Activated T-cell treated with anti-CD3 and anti-CD28 coated beads, Interleukin-2, amount 50 U/mL, for 24 hours (primary cell): ENCODE measurements around the gene KCNN3.
A peak's percentile ranks its signal among the peaks of the same experiment; 100 is the strongest.

Experiments used
- DNase-seq: peaks from one replicate; pipeline ENCODE4 v3.0.0-alpha.2; 2020
- H3K27ac Mint-ChIP-seq: 2 replicates; pipeline ENCODE4 v1.8.0; 2020; ENCODE audit warnings: mild to moderate bottlenecking, mixed read lengths
- H3K27me3 Mint-ChIP-seq: 2 replicates; pipeline ENCODE4 v1.8.0; 2020; ENCODE audit warnings: mixed read lengths
- H3K36me3 Mint-ChIP-seq: 2 replicates; pipeline ENCODE4 v1.8.0; 2020; ENCODE audit warnings: low read depth, mixed read lengths
- H3K4me1 Mint-ChIP-seq: 2 replicates; pipeline ENCODE4 v1.8.0; 2020; ENCODE audit warnings: low read depth, mixed read lengths
- H3K4me3 Mint-ChIP-seq: 2 replicates; pipeline ENCODE4 v1.8.0; 2020; ENCODE audit warnings: mild to moderate bottlenecking, moderate library complexity, mixed read lengths
- H3K9me3 Mint-ChIP-seq: 2 replicates; pipeline ENCODE4 v1.8.0; 2020; ENCODE audit warnings: mixed read lengths

KCNN3 gene

DNA sequence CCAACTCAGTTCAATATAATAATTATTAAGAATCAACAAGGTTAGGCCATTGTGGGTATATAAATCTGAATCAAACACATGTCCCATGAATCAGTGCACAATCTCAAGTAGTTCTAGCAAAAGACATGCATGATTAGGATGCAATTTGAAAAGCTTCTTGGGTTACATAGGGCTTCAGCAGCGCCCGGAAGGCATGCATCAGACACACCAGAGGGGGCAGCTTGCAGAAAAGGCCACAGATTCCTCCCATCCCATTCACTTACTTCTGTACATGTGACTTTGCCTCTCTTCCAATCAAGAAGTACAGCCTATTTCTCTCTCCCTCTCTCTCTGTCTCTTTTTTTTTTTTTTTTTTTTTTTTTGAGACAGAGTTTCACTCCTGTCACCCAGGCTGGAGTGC, 91.8 kb downstream of the KCNN3 start:
- Mint-ChIP-seq H3K4me3 (no peak overlapping the region), H3K9me3 (peaks cover 3% of the 10 kb centered on the region), H3K4me1 (peaks cover 10% of the 10 kb centered on the region), H3K36me3 (no peaks in the 10 kb centered on the region), H3K27me3 (no peaks in the 10 kb centered on the region), H3K27ac (no peak overlapping the region)
- DNase-seq, result no peak

DNA sequence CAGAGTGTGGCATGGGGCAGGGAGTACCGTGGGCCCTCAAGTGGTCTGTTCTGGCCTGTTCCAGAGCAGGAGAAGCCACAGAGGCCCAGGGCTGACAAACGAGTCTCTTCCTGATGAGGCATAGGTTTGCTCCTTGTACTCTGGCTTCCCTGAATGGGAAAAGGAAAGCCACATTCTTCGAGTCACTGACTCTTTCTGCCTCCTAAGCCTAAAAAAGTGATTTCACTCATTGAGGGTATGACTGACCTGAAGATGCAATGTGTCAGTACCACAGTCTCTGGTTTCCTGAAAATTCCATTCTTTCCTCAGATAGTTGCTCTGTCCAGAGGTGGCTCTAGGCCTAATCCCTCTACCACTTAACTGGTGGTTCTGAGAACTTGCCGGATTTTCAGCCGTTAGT, 92.3 kb downstream of the KCNN3 start:
- H3K4me3 Mint-ChIP-seq, result no peak overlapping the region
- H3K27ac Mint-ChIP-seq, result no peak overlapping the region
- DNase-seq, result no peak
- H3K36me3 Mint-ChIP-seq, result no peaks in the 10 kb centered on the region
- H3K9me3 Mint-ChIP-seq, result peaks cover 3% of the 10 kb centered on the region
- H3K4me1 Mint-ChIP-seq, result peaks cover 13% of the 10 kb centered on the region
- H3K27me3 Mint-ChIP-seq, result no peaks in the 10 kb centered on the region

DNA sequence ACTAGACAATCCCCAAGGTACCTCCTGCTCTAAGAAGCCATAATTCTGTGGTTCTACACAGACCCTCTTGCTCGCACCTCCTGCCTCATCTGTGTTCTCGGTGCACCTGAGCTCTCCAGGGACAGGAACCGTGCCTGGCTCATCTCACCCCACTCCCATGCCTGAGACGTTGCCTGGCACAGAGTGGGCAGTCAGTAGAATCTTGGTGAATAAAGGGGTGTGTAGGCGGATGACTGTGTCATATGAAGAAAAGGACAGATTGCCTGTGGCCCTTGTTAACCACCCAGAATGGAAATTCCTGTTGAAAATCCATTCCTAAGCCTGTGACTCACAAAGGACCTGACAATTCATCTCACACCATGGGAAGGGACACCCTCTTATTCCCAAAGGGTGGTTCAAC, 92.9 kb downstream of the KCNN3 start:
- Mint-ChIP-seq H3K36me3 (no peaks in the 10 kb centered on the region), H3K4me1 (peaks cover 19% of the 10 kb centered on the region), H3K27ac (peak overlapping the region; percentile 46), H3K4me3 (no peak overlapping the region), H3K27me3 (no peaks in the 10 kb centered on the region), H3K9me3 (peaks cover 3% of the 10 kb centered on the region)
- DNase-seq, result no peak

DNA sequence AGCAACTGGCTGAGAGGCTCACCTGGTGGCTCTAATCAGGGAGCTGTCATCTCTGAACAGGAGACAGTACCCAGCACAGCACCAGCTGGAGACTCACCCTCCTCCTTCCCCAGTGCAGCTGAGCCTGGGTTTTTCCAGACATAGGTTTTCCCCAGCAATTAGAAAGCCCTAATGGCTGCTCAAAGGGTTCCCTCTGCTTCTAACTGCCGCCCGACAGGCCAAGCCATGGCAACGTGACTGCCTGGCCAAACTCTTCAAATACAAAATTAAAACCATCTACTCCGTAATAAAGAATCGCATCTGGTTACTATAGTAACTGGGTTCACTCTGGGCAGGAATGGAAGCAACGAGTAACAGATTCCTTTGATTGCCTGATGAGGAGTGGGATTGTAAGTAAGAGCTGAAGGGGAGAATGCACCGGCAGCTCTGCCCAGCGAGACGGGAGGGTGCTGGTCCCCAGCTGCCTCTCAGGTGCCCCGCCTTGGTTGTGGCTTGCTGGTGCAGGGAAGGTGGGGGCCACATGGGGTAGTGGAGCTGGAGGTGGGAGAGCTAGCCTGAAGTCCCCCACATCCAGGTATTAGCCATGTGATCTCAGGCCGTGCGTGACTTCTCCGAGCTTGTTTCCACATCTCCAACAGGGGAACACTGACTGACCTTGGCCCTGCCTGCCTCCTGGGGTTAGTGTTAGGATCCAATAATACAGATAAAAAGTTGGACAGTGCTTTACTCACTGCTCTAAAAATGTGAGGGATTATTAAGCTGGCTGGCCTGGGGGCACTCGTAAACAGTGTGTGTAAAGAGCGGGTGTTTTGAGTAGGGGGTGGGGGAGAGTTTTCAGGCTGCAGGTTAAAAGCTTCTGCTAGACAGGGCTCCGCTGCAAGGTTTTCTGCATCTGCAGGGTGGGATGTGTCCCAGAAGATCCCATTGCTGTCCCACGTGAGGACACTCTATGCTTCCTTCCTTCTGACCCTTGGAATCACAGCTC, 94.2 kb downstream of the KCNN3 start:
- no peak for DNase-seq
- H3K4me3 Mint-ChIP-seq, result no peak overlapping the region
- H3K27me3 Mint-ChIP-seq, result no peaks in the 10 kb centered on the region
- peaks cover 3% of the 10 kb centered on the region for H3K9me3 Mint-ChIP-seq
- peaks cover 28% of the 10 kb centered on the region for H3K4me1 Mint-ChIP-seq
- no peak overlapping the region for H3K27ac Mint-ChIP-seq
- H3K36me3 Mint-ChIP-seq, result no peaks in the 10 kb centered on the region

DNA sequence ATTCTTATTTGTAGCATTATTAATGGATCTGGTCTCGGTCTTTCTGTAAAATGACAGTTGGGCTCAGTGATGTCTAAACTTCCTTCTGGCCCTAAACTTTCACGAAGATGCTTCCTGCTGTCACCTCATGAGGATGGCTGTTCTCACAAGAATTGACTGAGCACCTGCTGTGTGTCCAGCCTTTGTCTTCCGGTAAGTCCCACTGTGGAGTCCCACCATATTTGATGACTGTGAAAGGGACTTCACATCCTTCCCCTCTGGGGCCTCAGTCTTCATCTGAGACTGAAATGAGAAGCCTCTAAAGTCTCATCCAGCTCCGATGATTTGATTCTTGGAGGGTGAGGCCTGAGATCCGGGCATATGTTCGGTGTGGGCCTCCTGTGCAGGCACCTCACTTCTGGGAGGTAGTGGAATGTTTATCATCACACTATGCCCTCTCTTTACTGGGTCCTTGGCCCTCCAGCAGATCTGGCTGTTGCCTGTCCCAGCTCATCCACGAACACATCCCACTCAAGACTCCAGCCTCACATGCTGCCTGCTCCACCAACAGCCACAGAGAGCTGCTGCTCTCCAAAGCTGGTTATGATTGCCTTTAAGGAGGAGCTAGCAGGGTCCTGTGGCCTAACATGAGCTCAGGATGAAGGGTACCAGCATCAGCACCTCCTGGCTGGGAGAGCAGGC, 95.8 kb downstream of the KCNN3 start:
- H3K4me3 Mint-ChIP-seq, result no peak overlapping the region
- H3K36me3 Mint-ChIP-seq, result no peaks in the 10 kb centered on the region
- DNase-seq, result no peak
- peaks cover 28% of the 10 kb centered on the region for H3K4me1 Mint-ChIP-seq
- H3K27me3 Mint-ChIP-seq, result no peaks in the 10 kb centered on the region
- no peak overlapping the region for H3K27ac Mint-ChIP-seq
- H3K9me3 Mint-ChIP-seq, result peaks cover 3% of the 10 kb centered on the region

DNA sequence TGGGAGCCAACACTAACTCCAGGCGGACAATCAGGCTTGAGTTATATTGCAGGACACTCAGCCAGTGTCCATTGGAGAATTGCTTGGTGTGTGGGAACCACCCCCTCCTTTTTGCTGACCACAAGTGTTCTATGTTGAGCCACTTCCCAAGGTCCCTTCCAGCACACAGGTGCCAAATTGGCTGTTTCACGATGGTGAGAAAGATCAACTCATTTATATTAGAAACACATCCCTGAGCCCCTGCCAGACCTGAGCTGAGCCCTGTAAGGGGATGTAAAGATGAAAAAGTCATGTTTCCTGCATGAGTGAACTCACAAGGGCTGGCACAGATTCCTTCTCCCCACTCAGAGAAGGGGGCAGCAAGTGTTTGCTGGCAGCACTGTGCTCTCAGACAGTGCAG, 96.5 kb downstream of the KCNN3 start:
- no peak for DNase-seq
- H3K4me1 Mint-ChIP-seq, result peaks cover 28% of the 10 kb centered on the region
- no peaks in the 10 kb centered on the region for H3K36me3 Mint-ChIP-seq
- no peak overlapping the region for H3K27ac Mint-ChIP-seq
- no peaks in the 10 kb centered on the region for H3K27me3 Mint-ChIP-seq
- no peaks in the 10 kb centered on the region for H3K9me3 Mint-ChIP-seq
- H3K4me3 Mint-ChIP-seq, result no peak overlapping the region

DNA sequence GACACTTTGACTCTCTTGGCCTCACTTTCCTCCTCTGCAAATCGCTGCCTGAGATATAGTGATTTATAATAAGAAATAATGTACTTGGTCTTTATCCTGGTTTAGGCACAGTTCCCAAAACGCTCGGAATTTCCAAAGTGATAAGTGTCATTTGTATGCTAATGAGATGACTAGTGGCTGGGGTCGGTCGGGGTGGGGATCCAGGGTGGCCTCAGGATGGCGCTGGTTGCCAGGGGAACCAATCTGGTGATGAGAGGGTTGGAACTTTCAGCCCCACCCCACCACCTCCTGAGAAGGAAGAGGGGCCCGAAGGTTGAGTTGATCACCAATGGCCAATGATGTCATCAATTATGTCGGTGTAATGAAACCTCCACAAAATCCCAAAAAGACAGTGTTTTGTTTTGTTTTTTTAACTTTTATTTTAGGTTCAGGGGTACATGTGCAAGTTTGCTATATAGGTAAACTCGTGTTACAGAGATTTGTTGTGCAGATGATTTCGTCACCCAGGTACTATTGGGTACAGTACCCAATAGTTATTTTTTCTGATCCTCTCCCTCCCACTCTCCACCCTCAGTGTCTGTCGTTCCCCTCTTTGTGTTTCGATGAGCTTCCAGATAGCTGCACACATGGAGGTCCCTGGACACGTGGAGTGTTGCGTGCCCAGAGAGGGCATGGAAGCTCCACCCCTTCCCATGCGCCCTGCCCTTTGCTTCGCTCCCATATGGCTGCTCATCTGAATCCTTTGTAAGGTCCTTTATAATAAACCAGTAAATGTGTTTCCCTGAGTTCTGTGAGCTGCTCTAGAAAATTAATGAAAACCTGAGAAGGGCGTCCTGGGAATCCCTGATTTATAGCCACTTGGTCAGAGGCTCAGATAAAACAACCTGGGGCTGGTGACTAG, 97.2 kb downstream of the KCNN3 start:
- Mint-ChIP-seq H3K27me3 (no peaks in the 10 kb centered on the region), H3K27ac (no peak overlapping the region), H3K4me3 (no peak overlapping the region), H3K4me1 (peaks cover 28% of the 10 kb centered on the region), H3K36me3 (no peaks in the 10 kb centered on the region), H3K9me3 (no peaks in the 10 kb centered on the region)
- DNase-seq, result peak; percentile 55

DNA sequence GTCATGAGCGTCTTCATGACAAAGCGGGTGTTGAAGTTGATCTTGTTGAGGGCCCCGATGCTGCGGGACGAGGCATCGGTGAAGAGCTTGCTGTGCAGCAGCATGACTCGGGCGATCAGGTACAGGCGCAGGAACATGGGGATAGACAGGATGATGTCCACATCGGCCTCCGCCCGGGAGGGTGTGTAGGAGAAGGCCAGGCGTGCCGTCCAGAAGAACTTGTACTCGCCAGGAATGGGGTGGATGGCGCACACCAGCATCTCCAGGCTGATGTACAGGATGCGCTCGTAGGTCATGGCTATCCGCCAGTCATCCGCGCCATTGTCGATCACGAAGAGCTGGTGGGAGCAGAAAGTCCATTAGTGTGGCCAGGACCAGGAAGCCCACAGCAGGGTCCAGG, 98.0 kb downstream of the KCNN3 start:
- DNase-seq, result no peak
- H3K4me1 Mint-ChIP-seq, result peaks cover 25% of the 10 kb centered on the region
- no peak overlapping the region for H3K4me3 Mint-ChIP-seq
- no peaks in the 10 kb centered on the region for H3K27me3 Mint-ChIP-seq
- H3K9me3 Mint-ChIP-seq, result no peaks in the 10 kb centered on the region
- H3K36me3 Mint-ChIP-seq, result no peaks in the 10 kb centered on the region
- no peak overlapping the region for H3K27ac Mint-ChIP-seq

DNA sequence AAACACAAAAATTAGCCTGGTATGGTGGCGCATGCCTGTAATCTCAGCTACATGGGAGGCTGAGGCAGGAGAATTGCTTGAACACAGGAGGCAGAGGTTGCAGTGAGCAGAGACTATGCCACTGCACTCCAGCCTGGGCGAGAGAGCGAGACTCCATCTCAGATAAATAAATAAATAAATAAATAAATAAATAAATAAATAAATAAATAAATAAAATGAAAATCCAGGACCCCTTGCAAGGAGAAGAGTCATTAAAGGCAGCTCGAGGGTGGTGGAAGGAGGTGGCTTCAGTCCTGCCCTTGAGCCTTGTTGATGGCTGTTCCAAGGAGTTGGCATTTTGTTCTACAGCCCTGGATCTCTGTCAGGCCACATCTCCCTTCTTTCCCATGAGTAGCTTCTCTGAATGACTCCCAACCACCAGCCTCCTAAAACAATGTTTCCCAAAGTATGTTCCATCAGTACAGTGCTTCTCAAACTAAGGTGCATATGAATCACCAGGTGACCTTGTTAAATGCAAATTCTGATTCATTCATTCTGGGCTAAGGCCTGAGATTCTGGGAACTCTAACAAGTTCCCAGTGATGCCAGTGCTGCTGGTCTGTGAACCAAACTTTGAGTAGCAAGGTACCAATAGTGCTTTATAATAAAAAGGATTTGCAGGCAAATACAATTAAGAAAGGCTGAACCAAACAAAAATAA, 99.0 kb downstream of the KCNN3 start:
- no peak overlapping the region for H3K4me3 Mint-ChIP-seq
- H3K27me3 Mint-ChIP-seq, result no peaks in the 10 kb centered on the region
- peaks cover 21% of the 10 kb centered on the region for H3K4me1 Mint-ChIP-seq
- no peaks in the 10 kb centered on the region for H3K36me3 Mint-ChIP-seq
- H3K9me3 Mint-ChIP-seq, result no peaks in the 10 kb centered on the region
- DNase-seq, result no peak
- no peak overlapping the region for H3K27ac Mint-ChIP-seq

DNA sequence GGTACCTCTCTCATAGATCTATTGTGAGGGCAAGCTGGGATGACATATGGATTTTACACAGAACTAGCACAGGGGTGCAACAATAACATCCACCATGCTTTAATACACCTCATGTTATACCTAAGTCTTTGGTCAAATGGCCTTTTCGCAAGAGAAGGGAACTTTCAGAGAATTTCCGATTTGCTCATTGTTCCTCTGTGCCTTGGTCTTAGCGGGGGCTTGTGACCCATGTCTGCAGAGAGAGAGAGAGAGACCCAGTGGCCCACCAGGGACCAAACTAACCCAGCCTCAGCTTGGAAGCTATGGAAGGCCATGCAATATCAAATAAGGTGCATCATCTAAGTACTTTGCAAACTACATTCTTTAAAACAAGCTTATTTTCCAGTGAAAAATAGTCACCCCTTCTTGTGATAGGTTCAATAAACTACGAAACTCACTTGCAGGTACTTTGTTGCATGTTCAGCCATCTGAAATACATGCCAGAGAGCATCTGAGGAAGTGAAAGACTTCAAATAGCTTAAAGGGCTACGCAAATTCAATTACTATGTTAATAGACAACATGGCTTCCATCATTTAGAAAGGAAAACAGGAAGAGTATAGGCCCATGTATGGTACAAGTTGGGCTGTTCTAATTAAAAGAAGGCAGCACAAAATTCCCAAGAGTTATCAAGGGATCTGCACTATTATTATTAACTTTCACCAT, 100.7 kb downstream of the KCNN3 start:
- Mint-ChIP-seq H3K9me3 (no peaks in the 10 kb centered on the region), H3K27ac (no peak overlapping the region), H3K4me3 (no peak overlapping the region), H3K27me3 (no peaks in the 10 kb centered on the region), H3K36me3 (no peaks in the 10 kb centered on the region), H3K4me1 (peaks cover 20% of the 10 kb centered on the region)
- no peak for DNase-seq

DNA sequence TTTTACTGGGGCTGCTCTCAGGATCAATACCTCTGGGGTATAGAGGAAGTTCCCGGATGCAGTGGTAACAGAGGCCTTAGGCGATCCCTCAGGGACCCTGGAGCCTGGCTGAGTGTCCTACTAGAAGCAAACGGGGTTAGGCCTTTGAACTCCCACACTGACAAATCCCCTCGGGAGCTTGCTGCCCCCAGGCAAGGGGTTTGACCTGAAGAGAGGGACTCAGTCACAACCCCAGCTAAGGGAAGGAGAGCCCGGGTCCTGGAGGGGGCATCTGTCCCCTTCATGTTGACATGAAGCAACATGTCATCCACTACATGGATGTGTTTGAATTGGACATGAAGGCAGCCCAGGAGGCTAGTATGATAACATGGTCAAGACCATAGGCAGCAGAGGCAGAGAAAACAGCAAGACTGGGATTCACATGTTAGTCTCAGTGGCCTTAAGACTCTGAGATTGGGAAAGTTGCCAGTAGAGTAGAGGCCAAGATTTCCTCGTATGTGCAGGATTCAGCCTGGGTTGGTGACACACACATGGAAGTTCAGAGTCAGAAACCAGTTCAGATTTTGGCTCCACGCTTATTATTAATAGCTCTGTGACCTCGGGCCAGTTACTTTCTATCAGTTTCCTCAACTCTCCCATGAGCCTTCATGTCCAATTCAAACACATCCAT, 101.5 kb downstream of the KCNN3 start:
- H3K4me1 Mint-ChIP-seq, result peaks cover 20% of the 10 kb centered on the region
- no peaks in the 10 kb centered on the region for H3K27me3 Mint-ChIP-seq
- no peaks in the 10 kb centered on the region for H3K9me3 Mint-ChIP-seq
- H3K27ac Mint-ChIP-seq, result no peak overlapping the region
- H3K36me3 Mint-ChIP-seq, result no peaks in the 10 kb centered on the region
- no peak for DNase-seq
- no peak overlapping the region for H3K4me3 Mint-ChIP-seq

DNA sequence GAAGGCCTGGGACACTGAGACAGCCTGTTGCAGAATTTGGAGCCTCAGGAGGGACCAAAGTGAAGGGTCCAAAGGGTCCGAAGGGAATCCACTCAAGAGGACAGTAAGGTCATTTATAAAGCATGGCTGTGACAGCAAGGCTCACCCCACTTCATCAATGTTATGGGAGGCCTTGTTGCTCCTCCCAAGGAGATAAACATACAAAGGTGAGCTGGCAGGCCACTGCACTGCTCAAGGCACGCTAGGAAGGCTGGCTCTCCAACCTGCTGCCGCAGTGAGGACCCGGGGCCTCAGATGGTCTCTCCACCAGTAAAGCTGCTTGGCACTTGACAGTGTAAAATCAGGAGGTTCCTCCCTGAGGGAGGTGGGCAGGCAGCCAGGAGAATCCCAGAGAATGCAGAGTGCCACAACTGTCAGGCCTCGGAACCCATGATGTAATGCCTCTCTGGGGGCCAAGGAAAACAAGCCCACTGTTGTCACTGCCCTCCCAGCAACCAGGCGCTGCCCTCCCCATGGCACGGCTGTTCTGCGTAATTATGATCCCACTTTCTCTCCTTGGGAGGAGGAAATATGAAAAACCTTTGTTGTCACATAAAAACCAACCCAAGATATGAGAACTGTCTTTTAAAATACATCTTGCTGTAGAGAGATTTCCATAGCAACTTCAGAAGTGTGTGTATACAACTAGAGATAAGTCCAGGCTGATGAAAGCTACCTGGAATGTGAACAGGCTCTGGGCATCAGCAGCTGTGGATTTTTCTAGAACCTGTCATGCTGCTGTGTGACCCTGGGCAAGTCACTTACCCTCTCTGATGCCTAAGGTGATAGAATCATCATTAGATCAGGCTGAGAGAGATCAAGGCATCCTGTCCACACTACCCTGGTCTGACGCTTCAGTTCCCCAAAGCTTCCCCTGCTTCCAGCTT, 102.5 kb downstream of the KCNN3 start:
- H3K9me3 Mint-ChIP-seq, result no peaks in the 10 kb centered on the region
- H3K4me3 Mint-ChIP-seq, result no peak overlapping the region
- peaks cover 16% of the 10 kb centered on the region for H3K4me1 Mint-ChIP-seq
- no peaks in the 10 kb centered on the region for H3K36me3 Mint-ChIP-seq
- no peaks in the 10 kb centered on the region for H3K27me3 Mint-ChIP-seq
- no peak overlapping the region for H3K27ac Mint-ChIP-seq
- no peak for DNase-seq
